SK-MEL-5 (cell line): ENCODE data around the gene CLDN18. TPM values are rescaled to one million over a fixed set of nuclear protein-coding genes. Genes with fewer than 3 reads are reported as not detected.
A peak's percentile ranks its signal among the peaks of the same experiment; 100 is the strongest.

ENCODE experiments used
- DNase-seq: peaks from one replicate; pipeline ENCODE4 v3.0.0-alpha.2; 2016; ENCODE audit warnings: low read depth, low spot score
- in situ Hi-C: cut with HindIII; loops from 2 replicates; pipeline ENCODE4 v1.10.0; 2016; ENCODE audit warnings: low sequenced_read_pairs, high pct_unique_total_duplicates, low pct_unique_long_range_greater_than_20kb
- total RNA-seq: library from RNA; depleted of rRNA; stranded (reverse); fragments of >200 nt; shearing (Covaris generic); gene quantifications from 2 replicates; pipeline ENCODE4 v1.2.3, GENCODE V29; 2014

CLDN18 gene
- total RNA-seq, 1 experiment from 2014 or later, result not detected

- in situ Hi-C loops, result no loop called here
- no peak for DNase-seq
Measured at GRCh38 chr3:138049157-138049919, 39.4 kb downstream of the CLDN18 start.

GRCh38 chr3:138051947-138052802 lies 42.2 kb downstream of the CLDN18 start:
- peak; percentile 62 for DNase-seq
- in situ Hi-C loops, result no loop called here

GRCh38 chr3:138054057-138054456 lies 44.1 kb downstream of the CLDN18 start:
- in situ Hi-C loops, result no loop called here
- no peak for DNase-seq

DNA sequence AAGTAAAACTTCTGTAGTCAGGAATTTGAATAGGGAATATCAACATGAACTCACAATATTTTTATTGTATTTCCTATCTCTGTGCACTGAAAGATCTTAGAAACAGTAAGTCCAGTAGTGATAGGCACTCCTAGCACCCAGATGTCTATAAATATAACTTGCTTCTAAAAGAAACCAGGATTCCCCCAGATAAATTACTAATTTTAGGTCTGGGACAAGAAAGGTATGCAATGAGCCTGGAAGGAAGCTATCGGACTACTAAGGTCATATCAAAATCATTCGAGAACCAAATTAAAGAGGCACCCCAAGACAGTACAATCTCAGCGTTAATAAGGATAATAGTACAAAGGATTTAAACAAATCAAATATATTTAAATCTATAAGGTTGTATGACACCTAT lies 47.4 kb downstream of the CLDN18 start:
- DNase-seq, result no peak
- in situ Hi-C loops, result no loop called here

DNA sequence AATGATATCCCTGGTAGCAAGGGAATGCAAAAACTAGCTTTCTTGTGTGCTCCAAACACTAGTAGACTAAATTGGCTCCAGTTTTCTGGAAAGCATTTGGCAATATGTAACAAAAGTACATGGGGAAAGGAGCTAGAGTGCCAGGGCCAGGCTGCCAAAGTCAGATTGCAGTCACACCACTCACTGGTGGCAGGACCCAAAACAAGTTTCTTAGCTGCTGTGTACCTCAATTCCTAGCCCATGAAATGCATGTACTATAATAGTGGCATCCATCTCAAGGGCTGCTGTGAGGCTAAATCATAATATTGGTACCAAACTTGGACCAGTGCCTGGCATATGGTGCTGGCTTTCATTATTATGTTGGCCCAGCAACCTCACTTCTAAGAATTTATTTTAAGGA lies 49.3 kb downstream of the CLDN18 start:
- in situ Hi-C loops, result no loop called here
- no peak for DNase-seq

- no peak for DNase-seq
- in situ Hi-C loops, result no loop called here
Measured at GRCh38 chr3:138060792-138061191, 50.8 kb downstream of the CLDN18 start.

DNA sequence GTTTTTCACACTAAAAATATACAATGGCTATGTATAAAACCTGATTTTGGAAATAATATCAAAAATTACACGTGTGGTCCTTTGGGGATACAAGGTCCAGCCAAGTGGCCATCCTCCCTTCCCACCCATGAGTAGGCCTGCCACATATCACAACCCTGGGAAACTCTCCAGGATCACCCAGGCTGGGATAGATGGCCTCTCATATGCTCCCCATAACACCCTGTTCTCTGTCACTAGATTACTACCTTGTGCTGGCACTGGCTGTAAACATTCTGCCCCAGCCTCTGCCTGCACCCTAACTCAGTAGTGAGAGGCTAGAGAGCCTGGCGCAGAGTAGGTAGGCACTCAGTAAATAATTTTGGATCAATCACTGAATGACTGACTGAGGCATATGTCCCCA lies 52.1 kb downstream of the CLDN18 start:
- in situ Hi-C loops, result no loop called here

GRCh38 chr3:138062626-138063025 lies 52.7 kb downstream of the CLDN18 start:
- DNase-seq, result no peak
- in situ Hi-C loops, result no loop called here

More for the DNA sequence above, 52.1 kb downstream of the CLDN18 start:
- no peak for DNase-seq

GRCh38 chr3:138063416-138063815 lies 53.5 kb downstream of the CLDN18 start:
- no peak for DNase-seq
- in situ Hi-C loops, result no loop called here

- no peak for DNase-seq
- in situ Hi-C loops, result no loop called here
Measured at GRCh38 chr3:138065949-138066348, 56.0 kb downstream of the CLDN18 start.

- in situ Hi-C loops, result no loop called here
- DNase-seq, result no peak
Measured at GRCh38 chr3:138066383-138066782, 56.4 kb downstream of the CLDN18 start.

- in situ Hi-C loops, result no loop called here
Measured at GRCh38 chr3:138066972-138067371, 57.0 kb downstream of the CLDN18 start.

GRCh38 chr3:138068046-138068445 lies 58.1 kb downstream of the CLDN18 start:
- in situ Hi-C loops, result no loop called here
- no peak for DNase-seq

More at GRCh38 chr3:138066972-138067371, 57.0 kb downstream of the CLDN18 start:
- no peak for DNase-seq

- DNase-seq, result peak; percentile 95
- in situ Hi-C loops, result no loop called here
Measured at GRCh38 chr3:138068579-138069174, 58.7 kb downstream of the CLDN18 start.

DNA sequence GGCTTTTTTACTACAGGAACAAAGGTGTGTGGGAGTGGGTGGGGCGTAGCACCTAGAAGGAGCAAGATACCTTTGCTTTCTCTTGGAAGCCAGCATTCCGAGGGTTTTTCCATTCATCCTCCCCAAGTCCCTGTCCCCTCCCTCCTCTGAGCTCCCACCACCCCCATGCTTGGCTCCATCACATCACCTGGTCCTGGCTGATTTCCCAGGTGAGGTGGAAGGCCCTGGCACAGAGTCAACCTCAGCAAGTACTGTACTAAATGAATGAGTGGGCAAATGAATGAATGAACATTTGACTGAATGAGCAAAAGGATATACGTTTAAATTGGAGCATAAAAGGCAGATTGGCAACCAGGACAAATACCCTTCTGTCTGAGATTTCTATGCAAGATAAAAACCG lies 60.0 kb downstream of the CLDN18 start:
- in situ Hi-C loops, result no loop called here

DNA sequence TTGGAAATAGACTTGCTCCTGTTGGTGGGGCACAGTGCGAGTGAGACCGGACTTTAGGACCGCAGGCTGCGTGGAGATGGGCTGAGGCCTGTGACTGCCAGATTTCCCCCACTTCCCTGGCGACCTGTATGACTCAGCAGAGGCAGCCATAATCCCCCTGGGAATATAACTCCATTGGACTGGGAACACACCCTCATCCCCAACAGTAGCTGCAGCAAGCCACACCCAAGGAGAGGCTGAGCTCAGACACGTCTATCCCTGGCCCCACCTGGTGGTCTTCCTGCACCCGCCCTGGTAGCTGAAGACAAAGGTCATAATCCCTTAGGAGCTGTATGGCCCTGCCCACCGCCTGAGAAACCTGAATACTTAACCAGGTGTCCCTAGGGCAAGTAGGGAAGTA lies 62.8 kb downstream of the CLDN18 start:
- in situ Hi-C loops, result no loop called here
- no peak for DNase-seq

More for the DNA sequence above, 60.0 kb downstream of the CLDN18 start:
- DNase-seq, result no peak

- in situ Hi-C loops, result no loop called here
- no peak for DNase-seq
Measured at GRCh38 chr3:138078096-138078495, 68.1 kb downstream of the CLDN18 start.

DNA sequence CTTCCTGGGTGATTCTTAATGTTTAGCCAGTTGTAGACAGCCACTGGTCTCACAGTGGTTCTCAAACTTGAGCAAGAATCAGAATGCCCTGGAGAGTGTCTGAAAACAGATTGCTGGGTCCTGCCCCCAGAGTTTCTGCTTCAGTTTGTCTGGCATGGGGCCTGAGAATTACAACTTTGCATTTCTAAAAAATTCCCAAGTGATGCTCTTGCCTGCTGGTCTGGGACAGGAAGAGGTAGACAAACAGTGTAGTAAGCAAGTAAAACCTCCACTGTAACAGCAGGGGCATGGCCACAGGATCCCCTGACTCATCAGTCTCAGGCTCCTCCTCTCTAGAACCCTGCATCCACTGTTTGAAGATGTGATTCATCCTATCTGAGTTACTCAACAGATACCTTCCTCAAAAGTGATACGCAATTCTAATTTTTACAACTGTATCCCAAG lies 69.0 kb downstream of the CLDN18 start:
- in situ Hi-C loops, result no loop called here
- DNase-seq, result peak; percentile 37
